GM18858 (cell line): ENCODE results near the gene IMMP2L.
A peak's percentile ranks its signal among the peaks of the same experiment; 100 is the strongest.
"Not testable (repeated sequence)": the region's sequence is repeated elsewhere in the genome, so short reads cannot be mapped to it uniquely, and the experiment has no call there.

Source experiments
- ATAC-seq: cut with Tn5 transposase; IDR thresholded peaks from one replicate; pipeline ENCODE4 v1.9.1; 2021; ENCODE audit not compliant: unreplicated experiment

The IMMP2L gene

DNA sequence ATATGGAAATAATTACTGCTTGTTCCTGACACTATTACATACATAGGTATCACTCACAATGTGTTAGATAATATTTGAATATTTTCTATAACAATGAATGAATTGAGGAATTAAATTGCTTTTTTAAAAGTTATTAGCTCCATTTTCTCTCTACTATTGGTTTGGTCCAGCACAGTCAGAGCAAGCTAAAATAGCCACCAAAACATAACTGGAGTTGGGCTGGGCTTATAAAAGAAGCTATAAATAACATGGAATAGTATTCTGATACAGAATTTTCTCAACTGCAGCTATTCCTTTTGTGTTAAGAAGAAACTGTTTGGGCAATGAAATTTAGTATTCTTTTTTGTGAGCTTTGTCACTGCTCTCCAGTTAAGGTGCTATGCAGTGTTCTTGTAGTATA is 614.0 kb downstream of the IMMP2L start:
- no peak for ATAC-seq

- ATAC-seq: no peak
These were observed 614.9 kb downstream of the IMMP2L start for GRCh38 chr7:110947408-110947807.

DNA sequence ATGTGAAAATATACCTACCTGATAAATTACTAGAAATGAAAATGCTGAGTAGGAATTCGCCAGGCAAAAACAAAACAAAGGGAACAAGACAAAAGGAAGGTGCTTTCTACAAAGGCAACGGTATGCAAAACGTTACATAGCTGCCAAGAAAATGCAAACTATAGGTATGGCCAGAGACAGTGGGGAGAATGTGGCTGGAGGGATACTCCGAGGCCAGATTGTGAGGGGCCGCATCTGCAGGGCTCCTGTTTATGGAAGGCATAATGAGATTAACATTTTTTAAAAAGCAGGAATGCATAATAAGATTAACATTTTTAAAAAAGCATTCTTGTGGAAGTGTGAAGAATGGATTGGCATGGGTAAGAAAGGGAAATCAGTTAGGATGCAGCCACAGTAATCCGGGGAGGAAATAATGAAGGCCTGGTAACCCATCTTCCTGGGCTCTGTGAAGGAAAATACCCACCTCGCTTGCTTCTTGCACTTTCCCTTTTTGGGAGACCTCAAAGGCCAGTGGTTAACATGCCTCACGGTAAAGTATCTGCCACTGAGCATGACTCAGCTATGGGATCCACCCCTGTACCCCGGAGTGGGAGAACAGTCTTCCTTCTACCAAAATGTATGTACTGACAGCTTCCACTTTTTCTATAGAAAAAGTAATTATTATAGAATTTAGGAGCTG is 617.2 kb downstream of the IMMP2L start:
- ATAC-seq: no peak

GRCh38 chr7:110944448-110944847 is 617.8 kb downstream of the IMMP2L start:
- no peak for ATAC-seq

GRCh38 chr7:110943701-110944345 is 618.5 kb downstream of the IMMP2L start:
- ATAC-seq: no peak

DNA sequence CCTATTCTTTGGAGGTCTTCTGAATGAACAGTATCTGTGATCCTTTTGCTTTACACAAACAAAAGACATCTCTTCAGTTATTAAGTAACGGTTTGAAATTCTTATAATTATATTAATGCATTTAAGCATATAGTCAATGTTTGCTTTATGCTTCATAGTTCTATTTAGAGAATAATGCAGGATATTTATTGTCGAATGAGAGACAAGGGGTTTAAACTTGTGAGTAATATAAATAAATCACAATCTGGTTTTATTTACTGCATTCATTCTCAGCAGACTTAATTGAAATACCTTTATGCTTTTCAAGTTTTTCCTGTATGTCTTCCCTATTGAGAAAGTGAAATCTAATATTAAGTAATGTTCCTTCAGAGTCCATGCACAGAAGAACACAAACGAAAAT is 620.9 kb downstream of the IMMP2L start:
- no peak for ATAC-seq

DNA sequence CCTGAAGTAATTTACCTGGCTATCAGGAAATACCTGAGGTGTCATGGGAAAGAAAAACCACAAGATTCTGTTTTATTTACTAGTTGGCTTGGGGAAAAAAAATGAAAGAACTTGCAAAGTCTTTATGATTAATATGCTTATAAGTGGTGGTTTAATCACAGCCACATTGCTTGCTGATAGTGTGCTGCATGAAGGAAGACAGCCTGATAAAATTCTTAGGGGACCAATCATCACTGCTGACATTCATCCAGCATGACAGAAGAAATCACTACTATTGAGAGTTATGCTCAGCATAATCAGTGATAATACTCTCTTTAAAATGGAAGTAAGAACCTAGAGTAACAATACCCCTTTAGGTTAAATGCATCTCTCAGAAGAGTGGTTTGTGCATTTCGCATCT is 621.5 kb downstream of the IMMP2L start:
- no peak for ATAC-seq

GRCh38 chr7:110938165-110938564 is 624.1 kb downstream of the IMMP2L start:
- no peak for ATAC-seq

DNA sequence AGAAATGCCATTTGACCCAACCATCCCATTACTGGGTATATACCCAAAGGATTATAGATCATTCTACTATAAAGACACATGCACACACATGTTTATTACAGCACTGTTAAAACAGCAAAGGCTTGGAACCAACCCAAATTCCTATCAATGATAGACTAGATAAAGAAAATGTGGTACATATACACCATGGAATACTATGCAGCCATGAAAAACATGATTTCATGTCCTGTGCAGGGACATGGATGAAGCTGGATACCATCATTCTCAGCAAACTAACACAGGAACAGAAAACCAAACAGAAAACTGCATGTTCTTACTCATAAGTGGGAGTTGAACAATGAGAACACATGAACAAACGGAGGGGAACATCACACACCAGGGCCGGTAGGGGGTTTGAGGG is 625.6 kb downstream of the IMMP2L start:
- not testable (repeated sequence) for ATAC-seq

DNA sequence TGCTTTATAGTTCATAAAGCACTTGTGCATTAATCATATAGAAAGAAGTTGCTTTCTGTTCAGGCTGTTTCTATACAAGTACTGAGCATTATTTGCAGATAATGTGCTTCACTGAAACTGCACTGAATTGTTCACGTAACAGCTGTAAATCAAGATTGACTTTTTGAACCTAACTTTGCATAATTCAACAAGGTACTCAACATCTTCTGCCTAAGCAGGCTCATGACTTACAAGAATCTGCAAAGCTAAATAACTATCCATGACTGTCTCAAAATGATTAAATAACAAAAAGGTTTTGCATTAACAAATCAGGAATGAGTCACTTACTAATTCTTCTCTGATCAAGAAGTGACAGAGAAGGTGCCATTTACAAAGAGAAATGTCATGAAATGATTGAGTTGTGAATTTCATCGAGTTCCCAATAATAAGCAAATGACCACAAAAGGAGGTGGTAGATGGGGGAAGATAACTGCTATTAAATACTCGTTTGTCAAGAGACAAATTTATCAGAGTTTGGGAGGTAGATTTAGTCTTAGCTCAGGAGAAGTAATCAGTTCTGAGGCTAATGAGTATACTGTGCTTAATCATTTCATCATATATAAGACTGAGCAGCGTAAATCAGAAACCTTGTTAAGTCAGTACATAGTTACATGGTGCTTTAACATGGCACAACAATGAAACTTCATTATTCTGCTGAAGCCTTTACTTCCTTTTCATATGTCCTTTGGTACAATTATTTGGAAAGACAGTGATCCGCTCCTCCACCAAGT is 632.6 kb downstream of the IMMP2L start:
- ATAC-seq: no peak

GRCh38 chr7:110922906-110923305 is 639.4 kb downstream of the IMMP2L start:
- ATAC-seq: no peak

DNA sequence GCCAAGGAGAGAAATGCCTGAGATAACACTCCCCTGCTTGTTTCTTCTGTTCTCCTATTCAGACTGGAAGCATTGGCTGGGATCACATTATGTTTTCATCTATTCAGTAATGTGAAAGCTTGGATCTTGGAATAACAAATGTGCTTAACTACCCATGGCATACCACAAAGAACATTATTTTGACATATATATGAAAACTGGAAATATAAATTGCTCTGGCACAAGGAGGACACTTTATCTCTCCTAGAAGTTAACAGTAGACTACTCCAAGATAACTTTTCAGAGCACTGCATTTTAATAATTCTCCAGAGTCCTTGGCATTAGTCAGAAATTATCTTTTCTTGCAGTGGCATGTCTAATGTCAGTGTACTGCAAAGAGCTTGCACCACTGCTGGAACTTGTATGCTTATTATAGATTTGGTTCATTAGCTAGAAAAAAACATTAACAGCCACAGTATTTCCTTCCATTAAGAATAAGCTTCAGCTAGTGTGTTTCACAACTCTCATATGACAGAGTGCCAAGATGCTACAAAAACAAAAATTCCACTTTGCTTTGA is 640.6 kb downstream of the IMMP2L start:
- no peak for ATAC-seq

- peak; percentile 84 for ATAC-seq
These were observed 643.2 kb downstream of the IMMP2L start for GRCh38 chr7:110918949-110919548.

DNA sequence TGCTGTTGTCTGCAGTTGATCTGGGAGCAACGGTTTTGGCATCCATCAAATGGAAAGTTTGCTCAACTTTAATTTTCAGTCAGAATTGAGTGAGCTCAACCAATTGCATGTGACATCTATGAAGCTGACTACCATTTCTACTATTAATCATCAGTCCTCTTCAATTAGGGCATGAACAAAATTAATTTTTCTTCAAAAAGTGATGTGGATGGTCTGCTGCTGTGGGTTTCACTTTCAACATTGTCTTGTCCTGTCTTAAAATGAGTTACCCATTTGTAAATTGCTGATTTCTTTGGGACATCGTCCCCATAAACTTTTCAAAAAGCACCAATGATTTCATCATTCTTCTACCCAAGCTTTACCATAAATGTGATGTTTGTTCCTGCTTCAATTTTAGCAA is 648.0 kb downstream of the IMMP2L start:
- ATAC-seq: no peak

DNA sequence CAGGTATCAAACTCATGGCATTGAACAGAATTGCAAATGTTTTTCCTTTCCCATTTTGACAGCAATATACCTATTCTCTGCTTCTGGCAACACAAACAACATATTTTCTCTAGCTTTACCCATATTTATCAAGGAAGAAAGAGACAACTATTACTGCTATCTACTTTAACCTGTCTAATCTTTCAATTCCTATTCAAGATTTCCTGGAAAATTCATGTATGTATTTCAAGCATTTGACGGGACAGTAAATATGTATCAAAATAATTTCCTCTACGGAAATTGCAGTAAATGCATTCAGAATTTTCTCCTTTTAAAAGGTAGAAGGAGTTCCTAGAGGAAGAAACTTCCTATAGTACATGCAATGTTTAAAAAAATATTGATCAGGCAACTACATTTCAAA is 650.7 kb downstream of the IMMP2L start:
- no peak for ATAC-seq

DNA sequence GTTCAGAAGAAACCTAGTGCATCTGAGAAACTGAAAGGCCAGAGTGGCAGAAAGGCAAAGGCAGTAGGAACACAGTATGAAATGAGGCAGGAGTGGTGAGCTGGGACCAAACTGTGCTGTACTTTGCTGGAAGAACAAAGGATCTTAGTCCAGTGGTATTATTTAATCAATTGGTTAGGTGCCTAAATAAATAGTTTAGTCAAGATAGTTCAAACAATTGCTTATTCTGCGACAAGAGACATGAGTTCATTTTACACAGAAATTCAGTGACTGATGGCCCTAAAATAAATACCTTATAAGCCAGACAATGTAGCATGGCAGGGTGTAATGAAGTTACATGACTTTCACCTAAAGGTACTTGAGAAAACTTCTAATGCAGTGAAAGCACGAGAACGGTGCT is 653.2 kb downstream of the IMMP2L start:
- ATAC-seq: no peak

DNA sequence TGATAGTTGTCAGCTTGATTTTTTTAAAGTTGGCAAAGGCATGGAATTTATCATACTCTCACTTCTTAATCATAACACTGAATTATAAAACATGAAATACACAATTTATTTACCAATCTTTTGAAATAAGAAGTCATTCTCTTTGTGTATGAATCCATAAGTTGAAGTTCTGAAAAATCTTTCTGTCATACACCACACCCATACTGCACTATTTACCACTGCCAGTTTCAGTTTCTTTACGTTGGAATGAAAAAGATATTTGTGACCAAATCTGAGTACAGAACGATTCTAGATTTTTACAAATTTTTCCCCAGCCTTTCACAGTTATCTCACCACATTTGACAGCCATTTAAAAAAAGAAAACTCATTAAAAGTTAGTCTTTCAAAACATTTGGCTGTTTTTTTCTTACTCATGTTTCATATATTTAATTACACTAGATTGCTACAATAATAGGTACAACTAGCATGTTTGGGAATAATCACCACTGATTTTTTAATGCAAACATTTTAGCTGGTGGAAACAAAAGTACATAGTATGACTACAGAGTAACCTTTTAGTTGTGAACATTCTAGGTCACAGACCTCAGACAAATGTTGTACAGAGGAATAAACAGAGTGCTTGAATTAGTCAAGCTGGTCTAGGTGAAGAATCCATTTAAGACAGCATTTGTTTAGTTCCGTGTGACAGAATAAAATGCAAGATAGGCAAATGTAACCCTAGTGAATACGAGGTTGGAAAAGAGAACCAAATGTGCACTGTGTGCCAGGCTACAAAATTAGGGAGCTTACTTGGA is 656.3 kb downstream of the IMMP2L start:
- no peak for ATAC-seq

- ATAC-seq: no peak
These were observed 663.8 kb downstream of the IMMP2L start for GRCh38 chr7:110898516-110898915.

DNA sequence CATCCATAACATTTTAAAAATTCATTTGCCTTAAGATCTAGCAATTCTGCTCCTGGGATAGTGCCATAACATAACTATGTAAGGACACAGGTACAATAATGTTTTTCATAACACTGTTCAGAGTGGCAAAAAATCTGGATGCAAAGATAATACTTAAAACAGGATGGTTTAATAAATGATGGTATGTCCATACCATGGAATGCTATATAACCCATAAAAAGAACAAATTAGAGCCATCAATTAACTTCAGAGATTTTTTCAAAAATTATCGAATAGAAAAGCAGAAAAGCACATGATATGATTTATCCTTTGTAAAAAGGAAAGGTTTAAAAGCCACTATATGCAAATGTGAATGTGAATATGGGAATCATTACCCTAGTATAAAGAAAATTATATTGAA is 664.8 kb downstream of the IMMP2L start:
- no peak for ATAC-seq

GRCh38 chr7:110894111-110894510 is 668.2 kb downstream of the IMMP2L start:
- no peak for ATAC-seq

DNA sequence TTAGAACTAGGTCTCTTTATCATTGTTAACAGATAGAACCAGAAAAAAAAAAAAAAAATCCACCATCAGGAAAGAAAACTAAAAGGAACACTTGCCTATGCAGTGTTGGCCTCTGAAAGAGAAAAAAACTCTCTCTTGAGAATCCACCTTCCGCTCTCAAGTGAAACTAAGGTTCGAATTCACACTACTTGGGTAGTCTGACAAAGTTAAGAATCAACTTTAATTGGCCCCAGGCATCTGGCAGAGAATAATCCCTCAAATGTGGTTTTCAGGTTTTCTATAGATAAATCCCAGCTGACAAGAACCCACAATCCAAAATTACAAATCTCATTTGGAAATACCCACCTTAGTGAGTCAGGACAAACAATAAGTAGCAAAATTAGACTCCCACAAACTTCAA is 671.1 kb downstream of the IMMP2L start:
- no peak for ATAC-seq
